A204.1 (cell line): ENCODE measurements around the gene TSEN2.
"Not testable (repeated sequence)": the region's sequence is repeated elsewhere in the genome, so short reads cannot be mapped to it uniquely, and the experiment has no call there.

Experiments used
- FAIRE-seq: peaks from 2 replicates; lab custom pipeline; 2012; peaks lifted over from hg19 to GRCh38; lab: Jason Lieb, UNC

The TSEN2 gene

GRCh38 chr3:12452361-12453330 lies 31.6 kb upstream of the TSEN2 start:
- no peak for FAIRE-seq

- no peak for FAIRE-seq
Observed at GRCh38 chr3:12454076-12454815, 30.0 kb upstream of the TSEN2 start.

GRCh38 chr3:12454816-12455121 lies 29.5 kb upstream of the TSEN2 start:
- no peak for FAIRE-seq

GRCh38 chr3:12455740-12456139 lies 28.5 kb upstream of the TSEN2 start:
- FAIRE-seq, result no peak

- no peak for FAIRE-seq
Observed at GRCh38 chr3:12456441-12456840, 27.8 kb upstream of the TSEN2 start.

GRCh38 chr3:12457380-12457779 lies 26.9 kb upstream of the TSEN2 start:
- FAIRE-seq, result not testable (repeated sequence)

- FAIRE-seq, result no peak
Observed at GRCh38 chr3:12458901-12459300, 25.4 kb upstream of the TSEN2 start.

GRCh38 chr3:12460127-12460526 lies 24.2 kb upstream of the TSEN2 start:
- no peak for FAIRE-seq

GRCh38 chr3:12461097-12461649 lies 23.1 kb upstream of the TSEN2 start:
- no peak for FAIRE-seq

GRCh38 chr3:12462159-12462947 lies 21.9 kb upstream of the TSEN2 start:
- no peak for FAIRE-seq

- FAIRE-seq, result no peak
Observed at GRCh38 chr3:12463686-12464085, 20.6 kb upstream of the TSEN2 start.

- no peak for FAIRE-seq
Observed at GRCh38 chr3:12464181-12464580, 20.1 kb upstream of the TSEN2 start.

GRCh38 chr3:12465151-12465835 lies 19.0 kb upstream of the TSEN2 start:
- FAIRE-seq, result no peak

GRCh38 chr3:12465836-12466225 lies 18.4 kb upstream of the TSEN2 start:
- no peak for FAIRE-seq

GRCh38 chr3:12467746-12468145 lies 16.5 kb upstream of the TSEN2 start:
- FAIRE-seq, result no peak

GRCh38 chr3:12468276-12468675 lies 16.0 kb upstream of the TSEN2 start:
- no peak for FAIRE-seq

- FAIRE-seq, result no peak
Observed at GRCh38 chr3:12468757-12469156, 15.5 kb upstream of the TSEN2 start.

- FAIRE-seq, result not testable (repeated sequence)
Observed at GRCh38 chr3:12469222-12469621, 15.1 kb upstream of the TSEN2 start.

- FAIRE-seq, result no peak
Observed at GRCh38 chr3:12470111-12470510, 14.2 kb upstream of the TSEN2 start.

GRCh38 chr3:12470680-12471079 lies 13.6 kb upstream of the TSEN2 start:
- no peak for FAIRE-seq

- FAIRE-seq, result no peak
Observed at GRCh38 chr3:12471241-12471640, 13.0 kb upstream of the TSEN2 start.
